Activated CD4-positive, alpha-beta T cell treated with anti-CD3 and anti-CD28 coated beads for 1 hour (primary cell): Measurements from ENCODE around the gene ZNF772.
"Not testable (repeated sequence)": the region's sequence is repeated elsewhere in the genome, so short reads cannot be mapped to it uniquely, and the experiment has no call there.

ENCODE experiments used
- DNase-seq: peaks from one replicate; pipeline ENCODE4 v3.0.0-alpha.2; 2020

Gene ZNF772

DNA sequence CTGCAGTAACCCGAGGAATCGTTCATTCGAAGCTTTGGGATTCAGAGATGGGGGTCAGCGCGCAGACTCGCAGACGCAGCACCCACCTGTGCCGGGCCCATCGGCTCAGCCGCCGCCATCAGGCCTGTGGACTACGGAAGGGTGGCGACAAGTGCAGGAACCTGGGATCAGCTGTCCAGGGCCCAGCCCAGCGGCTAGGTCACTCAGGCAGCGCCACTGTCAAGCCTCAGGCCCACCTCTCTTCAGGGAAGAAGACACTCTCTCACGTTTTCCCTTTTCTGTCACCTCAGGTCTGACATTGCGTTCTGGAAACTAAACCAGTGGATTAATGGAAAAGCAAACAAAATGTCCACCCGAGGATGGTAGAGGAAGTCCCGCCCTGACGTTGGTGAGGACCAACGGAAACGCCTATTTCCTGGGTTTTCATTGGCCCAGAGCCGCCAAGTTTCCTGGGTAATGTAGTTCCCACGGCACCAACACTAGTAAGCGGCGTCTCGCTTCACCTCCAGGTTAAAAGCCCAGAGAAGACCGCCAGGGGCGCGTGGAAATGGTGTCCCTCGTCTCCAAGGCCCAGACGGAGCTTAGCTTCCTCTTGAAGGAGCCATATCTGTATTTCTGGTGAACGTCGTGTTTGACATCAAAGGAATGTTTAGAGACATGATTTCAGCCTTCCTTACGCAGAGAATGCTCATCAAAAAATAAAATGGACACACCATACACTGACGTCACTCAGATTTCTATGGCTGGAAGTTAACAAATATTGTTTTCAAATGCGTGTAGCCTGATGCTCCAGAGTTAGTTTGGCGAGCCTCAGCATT, at the start of gene ZNF772:
ZNF772 (minus strand) TSS at position 376 of the 818 bp plus-strand sequence; CDS start at position 119, 257 bp downstream.
- peak; percentile 80 for DNase-seq

DNA sequence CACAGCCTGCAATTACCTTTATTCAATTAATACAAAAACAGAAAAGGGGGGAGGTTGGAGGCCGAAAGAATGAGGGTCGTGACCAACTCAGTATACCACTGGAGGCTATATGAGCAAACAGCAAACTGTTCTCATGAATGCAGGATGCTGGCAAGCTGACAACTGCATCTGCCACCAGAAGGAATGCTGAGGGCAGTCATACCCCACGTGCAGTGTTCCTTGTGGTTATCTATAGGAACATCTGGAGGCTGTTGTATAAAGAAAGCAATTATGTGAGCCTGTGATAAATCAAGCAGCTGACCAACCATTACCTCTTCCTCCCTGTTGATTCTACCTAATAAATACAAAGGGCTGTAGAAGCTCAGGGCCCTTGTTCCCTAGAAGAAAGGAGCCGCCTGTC, 40.7 kb upstream of the ZNF772 start:
- not testable (repeated sequence) for DNase-seq

DNA sequence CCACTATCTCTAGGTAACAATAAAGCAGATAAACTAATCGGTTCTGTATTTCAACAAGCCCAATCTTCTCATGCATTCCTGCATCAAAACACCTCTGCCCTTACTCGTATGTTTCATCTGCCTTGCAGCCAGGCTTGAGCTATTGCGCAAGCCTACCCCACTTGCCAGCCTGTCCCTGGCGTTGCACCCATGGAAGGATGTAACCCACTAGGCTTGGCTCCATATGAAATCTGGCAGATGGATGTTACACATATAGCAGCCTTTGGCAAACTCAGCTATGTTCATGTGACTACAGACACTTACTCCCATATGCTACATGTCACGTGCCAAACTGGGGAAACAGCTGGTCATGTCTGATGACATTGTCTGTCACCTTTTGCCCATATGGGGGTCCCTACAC, 37.9 kb upstream of the ZNF772 start:
- DNase-seq = no peak

DNA sequence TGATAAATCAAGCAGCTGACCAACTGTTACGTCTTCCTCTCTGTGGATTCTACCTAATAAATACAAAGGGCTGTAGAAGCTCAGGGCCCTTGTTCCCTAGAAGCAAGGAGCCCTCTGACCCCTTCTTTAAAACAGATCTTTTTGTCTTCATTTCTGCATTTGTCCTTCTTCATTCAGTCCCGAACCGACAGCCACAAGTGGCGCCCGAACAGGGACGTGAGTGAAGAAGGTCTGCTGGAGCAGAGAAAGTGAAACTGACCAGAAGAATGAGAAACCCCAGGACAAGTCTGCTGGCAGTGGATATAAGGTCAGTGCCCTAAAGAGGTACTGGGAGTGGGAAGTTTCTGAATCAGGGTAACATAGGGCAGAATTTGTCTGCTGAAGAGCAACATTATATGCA, 35.5 kb upstream of the ZNF772 start:
- no peak for DNase-seq

DNA sequence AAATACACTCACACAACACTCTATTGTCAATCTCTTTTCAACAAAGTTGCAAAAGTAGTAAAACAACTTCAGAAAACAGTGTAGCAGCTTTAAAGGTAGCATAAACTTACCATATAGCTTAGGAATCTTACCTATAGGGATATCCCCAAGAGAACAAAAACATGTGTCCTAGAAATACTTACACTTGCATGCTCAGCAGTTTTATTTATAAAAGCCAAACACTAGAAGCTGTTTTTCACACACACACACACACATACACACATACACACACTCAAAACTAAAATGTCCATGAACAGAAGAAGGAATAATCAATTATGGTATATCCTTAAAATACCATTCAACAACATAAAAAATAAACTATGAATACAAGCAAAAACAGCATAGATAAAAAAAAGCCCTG, 34.1 kb upstream of the ZNF772 start:
- no peak for DNase-seq

DNA sequence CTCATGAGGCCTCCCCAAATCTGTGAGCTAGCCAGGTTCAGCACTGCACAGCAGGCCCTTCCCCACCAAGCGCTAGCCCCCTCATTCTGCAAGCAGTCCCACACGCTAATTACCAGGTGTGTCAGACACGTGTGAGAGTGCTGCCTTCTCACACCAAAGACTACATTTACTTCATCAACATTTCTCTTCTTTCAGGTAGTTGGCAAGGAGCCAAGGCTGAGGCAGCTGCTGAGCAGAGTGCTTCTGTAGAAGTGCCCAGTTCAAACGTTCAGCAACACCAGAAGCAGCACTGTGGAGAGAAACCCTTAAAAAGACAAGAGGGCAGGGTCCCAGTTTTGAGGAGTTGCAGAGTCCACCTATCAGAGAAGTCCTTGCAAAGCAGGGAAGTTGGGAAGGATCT, 28.8 kb upstream of the ZNF772 start:
- DNase-seq = no peak

DNA sequence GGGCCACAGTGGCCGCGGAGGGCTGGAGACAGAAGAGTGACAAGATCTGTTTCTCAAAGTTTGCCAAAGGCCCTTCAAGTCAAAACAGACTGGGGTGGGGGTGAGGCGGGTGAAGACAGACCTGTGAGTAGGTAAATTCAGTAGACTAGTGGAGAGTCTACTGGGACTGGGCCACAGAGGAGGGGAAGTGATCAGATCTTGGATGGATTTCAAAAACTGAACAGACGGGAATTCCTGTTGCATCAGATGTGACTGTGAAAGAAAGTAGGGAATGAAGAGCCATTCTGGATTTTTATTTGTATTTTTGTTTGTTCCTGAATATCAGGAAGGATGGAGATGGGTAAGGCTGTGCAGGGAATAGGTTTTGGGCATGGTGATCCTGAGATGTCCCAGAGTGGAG, 23.0 kb upstream of the ZNF772 start:
- DNase-seq = not testable (repeated sequence)

DNA sequence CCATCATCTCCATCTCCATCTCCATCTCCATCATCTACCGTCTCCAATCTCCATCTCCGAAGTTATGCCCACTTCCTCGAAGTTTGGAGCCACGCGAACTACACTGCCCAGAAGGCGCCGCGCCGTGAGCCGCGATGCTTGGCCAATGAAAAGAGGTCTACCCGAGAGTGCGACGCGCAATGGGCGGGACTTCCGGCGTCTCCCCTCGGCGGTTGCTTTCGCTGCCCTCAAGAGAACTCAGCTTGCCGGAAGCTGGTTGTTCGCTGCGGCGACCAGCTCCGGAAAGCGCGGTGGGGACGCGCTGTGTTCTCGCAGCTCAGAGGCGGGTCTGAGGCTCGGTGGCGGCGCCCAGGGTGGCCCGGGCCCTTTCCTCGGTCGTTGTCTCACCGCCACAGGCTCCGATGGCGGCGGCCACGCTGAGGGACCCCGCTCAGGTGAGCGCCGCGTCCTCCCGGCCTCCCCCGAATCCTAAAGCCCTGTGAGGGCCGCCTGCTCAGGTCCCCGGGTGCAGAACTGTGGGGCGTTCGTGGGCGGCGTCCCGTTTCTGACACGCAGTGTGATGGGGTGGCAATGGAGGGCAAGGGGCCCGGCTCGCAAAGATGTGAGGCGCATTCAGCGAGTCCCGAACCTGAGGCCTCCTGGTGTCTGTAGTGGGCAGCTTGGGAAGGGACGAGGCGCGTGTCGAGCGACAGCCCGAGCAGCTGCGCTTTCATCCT, 22.5 kb upstream of the ZNF772 start, which contains the start of gene ZNF773:
ZNF773 (plus strand) TSS at position 259 of the 716 bp plus-strand sequence; CDS start at position 402, 143 bp downstream.
- DNase-seq = peak; percentile 93

DNA sequence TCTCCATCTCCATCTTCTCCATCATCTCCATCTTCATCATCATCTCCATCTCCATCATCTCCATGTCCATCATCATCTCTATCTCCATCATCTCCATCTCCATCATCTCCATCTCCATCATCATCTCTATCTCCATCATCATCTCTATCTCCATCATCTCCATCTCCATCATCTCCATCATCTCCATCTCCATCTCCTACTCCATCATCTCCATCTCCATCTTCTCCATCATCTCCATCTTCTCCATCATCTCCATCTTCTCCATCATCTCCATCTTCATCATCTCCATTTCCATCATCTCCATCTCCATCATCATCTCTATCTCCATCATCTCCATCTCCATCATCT, 21.9 kb upstream of the ZNF772 start:
- not testable (repeated sequence) for DNase-seq

DNA sequence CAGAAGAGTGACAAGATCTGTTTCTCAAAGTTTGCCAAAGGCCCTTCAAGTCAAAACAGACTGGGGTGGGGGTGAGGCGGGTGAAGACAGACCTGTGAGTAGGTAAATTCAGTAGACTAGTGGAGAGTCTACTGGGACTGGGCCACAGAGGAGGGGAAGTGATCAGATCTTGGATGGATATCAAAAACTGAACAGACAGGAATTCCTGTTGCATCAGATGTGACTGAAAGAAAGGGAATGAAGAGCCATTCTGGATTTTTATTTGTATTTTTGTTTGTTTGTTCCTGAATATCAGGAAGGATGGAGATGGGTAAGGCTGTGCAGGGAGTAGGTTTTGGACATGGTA, 10.9 kb upstream of the ZNF772 start:
- DNase-seq = not testable (repeated sequence)

DNA sequence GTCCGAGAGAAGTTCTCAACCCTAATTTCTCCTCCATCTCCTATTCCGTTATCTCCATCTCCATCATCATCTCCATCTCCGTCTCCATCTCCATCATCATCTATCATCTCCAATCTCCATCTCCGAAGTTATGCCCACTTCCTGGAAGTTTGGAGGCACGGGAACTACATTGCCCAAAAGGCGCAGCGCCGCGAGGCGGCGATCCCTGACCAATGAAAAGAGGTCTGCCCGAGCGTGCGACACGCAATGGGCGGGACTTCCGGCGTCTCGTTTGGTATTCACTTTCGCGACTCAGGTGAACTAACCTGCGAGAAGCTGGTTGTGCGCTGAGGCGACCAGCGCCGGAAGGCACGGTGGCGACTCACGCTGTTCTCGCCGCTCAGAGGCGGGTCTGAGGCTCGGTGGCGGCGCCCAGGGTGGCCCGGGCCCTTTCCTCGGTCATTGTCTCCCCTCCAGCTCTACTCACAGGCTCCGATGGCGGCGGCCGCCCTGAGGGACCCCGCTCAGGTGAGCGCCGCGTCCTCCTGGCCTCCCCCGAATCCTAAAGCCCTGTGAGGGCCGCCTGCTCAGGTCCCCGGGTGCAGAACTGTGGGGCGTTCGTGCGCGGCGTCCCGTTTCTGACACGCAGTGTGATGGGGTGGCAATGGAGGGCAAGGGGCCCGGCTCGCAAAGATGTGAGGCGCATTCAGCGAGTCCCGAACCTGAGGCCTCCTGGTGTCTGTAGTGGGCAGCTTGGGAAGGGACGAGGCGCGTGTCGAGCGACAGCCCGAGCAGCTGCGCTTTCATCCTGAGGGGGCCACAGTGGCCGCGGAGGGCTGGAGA, 10.3 kb upstream of the ZNF772 start, which contains the start of gene ZNF419:
ZNF419 (plus strand) TSS at position 274 of the 822 bp plus-strand sequence; CDS start at position 475, 201 bp downstream.
- DNase-seq = peak; percentile 92

DNA sequence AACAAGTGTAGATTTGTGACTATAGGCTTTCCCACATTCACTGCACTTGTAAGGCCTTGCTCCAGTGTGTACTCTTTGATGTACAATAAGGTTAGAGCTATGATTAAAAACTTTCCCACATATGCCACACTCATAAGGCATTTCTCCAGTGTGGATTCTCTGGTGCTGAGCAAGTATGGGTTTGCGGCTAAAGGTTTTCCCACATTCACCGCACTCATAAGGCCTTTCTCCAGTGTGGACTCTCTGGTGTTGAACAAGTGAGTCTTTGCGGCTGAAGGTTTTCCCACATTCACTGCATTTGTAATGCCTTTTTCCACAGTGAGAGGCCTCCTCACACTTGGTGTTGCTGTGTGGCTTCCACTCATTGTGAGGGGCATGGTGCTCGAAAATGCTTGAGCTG, 3.7 kb downstream of the ZNF772 start:
- DNase-seq = no peak

DNA sequence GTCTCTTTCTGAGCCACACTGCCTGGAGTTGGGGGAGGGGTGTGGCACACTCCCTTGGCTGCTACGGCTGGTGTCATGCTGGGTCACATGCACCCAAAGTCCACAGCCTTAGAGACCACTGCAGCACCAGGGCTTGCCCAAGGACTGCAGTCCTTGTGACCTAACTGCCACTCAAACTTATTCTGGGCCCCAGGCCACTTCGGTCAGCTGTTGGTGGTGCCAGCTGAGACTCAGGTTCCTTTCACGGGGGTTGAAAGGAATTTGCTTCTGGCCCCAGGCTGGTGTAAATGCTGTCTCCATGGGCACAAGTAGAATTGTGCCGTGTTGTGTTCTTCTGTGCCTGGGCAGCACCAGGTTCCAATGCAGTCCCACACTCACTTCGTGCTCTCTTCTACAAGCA, 10.9 kb downstream of the ZNF772 start:
- no peak for DNase-seq

DNA sequence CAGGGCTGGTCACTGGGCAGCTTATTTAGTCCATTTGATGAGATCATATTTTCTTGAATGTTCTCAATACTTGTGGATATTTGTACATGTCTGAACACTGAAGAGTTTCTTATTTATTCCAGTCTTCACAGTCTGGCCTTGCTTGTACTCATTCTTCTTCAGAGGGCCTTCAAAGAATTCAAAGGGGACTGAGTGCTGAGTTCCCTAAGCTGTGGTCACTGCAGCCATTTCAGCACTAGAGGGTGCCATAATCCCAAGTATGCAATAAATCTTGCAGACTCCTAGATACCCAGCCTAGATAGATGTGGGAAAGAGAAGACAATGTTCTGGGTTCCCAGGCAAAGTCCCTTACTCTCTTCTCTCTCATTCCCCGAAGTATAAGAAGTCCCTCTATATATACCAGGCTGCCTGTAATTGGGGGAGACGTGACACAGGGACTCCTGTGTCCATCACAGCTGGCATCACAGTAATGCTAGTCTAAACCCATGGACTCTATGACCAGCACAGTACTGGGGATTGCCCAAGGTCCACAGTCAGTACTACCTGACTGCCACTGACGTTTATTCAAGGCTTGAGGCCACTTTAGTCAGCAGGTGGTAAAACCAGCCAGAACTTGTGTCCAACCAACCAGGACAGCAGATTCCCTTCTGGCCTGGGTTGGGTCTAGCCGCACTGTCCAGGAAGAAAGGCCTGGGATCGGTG, 11.5 kb downstream of the ZNF772 start:
- DNase-seq = no peak

DNA sequence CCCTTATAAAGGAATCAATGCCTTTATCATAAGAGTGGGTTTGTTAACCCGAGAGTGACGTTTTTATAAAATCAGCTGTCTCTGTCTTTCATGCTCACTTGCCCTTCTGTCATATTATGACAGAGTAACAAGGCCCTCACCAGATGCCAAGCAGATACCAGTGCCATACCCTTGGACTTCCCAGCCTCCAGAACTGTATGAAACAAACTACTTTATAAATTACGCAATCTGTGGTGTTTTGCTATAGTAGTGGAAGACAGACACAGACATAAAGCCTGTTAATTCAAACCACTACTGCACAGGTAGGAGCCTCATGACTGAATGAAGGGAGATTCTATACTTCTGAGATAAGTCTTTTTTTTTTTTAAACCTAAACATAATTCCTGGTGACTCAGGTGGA, 25.1 kb downstream of the ZNF772 start:
- no peak for DNase-seq

DNA sequence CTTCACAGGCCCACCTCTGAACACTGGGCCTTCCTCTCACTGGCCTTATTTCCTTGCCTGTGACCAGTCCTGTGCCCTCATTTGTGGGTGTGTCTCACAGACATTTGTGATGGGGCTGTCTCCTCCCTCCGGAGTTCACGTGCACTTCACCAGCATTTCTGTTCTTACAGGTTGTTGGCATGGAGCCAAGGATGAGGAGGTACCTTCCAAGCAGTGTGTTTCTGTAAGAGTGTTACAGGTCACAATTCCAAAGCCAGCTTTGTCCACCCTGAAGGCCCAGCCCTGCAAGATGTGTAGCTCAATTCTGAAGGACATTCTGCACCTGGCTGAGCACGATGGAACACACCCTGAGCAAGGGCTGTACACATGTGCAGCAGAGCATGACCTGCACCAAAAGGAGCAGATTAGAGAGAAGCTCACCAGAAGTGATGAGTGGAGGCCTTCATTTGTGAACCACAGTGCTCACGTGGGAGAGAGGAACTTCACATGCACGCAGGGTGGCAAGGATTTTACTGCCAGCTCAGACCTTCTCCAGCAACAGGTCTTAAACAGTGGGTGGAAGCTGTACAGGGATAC, 34.2 kb downstream of the ZNF772 start:
- DNase-seq = no peak

DNA sequence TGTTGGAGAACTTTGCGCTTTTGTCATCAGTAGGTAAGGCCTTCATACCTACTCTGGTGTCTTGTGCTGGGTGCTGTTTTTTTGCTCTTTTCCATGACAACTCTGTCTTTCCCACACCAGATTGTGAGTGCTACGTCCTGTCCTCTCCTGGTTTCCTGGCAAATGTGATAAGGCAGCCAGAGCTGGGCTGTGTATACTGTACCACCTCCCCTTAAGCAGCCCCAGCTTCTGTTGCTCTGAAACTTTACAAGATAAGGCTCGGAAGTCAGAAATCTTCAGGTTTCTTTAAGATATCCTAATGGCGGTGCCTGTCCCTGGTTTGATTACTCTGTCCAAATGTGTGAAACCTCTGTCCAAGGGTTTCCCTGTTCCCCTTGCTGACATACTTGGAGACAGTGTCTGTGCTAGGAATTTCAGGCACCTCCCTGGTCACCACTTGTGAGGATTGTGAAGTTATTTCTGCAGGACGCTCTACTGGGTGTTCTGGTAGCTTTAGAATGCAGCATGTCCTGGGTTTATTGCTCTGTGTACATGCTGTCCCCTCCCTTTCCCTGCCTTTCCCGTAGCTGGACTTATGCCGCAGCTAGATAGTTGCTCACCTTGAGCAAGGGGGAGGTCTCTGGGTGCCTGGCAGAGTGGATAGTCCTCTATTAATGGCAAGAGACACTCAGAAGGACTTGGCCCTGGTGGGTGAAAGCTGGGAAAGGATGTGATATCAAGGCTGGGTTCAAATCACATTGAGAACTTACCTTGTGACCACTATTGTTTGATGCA, 35.2 kb downstream of the ZNF772 start:
- no peak for DNase-seq

DNA sequence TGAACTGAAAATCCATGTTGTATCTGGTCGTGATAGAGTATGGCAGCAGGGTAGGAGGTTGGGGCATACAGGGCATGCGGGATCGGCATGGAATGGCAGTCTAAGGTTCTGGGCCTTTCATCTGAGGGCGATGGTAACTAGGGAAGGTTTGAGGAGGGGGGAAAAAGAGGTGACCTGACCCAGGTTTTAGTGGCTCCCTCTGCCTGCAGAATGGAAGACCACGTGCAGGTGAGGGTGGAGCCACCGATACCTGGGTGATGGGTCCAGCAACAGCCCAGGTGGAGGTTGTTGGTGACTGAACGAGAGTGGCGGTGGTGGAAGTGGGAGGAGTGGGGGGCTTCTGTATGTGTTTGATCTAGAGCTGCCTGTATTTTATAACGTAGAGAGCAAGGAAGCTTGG, 38.4 kb downstream of the ZNF772 start:
- DNase-seq = no peak

DNA sequence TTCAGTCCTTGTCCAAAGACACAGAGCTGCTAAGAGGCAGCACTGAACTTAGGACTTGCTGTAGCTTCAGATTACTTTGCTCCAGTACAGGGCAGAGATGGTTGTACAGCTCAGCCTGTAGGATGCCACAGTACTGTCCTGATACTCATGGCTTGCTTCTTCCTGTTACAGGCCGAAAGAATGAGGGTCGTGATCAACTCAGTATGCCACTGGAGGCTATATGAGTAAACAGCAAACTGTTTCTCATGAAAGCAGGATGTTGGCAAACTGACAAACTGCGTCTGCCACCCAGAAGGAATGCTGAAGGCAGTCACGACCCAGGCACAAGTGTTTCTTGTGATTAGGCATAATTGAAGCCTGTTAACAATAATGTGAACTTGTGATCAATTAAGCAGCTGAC, 39.4 kb downstream of the ZNF772 start:
- no peak for DNase-seq

DNA sequence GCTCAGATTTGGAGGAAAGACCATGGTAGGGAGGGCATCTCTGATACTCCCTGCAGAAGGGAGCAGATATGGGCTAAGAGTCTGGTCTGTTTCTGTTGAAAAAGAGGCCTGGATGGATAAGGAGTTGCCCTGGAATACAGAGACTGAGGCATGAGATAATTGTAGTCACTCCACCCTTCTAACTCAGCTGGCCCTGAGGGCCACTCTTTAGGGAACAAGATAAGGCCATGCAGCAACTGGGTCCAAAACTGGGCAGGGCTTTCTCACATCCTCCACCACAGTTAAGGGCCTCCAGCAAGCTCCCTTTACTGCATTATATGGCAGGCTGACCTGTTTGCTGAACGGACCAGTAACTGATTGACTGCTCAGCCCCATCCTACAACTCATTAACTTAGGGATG, 40.9 kb downstream of the ZNF772 start:
- DNase-seq = no peak
